ENCODE results near the gene ALMS1. TPM values are rescaled to one million over a fixed set of nuclear protein-coding genes. Genes with fewer than 3 reads are reported as not detected.

ALMS1 gene
- total RNA-seq, 4 donors from 2014 or later, result 26.4 to 54.3 (median 36.5) TPM

- no peak for ATAC-seq
- Histone ChIP-seq H3K9me3 (no peaks in the 10 kb centered on the region), H3K27ac (no peak overlapping the region), H3K36me3 (no peaks in the 10 kb centered on the region), H3K4me1 (no peaks in the 10 kb centered on the region), H3K27me3 (no peaks in the 10 kb centered on the region), H3K4me3 (no peak overlapping the region)
- 77 to 86% methylated on average over 1 to 2 of the region's 2 CpGs for WGBS, 2 donors (ENCODE audit: low coverage in 1 of 2)
- TF ChIP-seq EP300 (IDR thresholded peaks at IDR 0.05), result no peak
- TF ChIP-seq CTCF (IDR thresholded peaks at IDR 0.05), result no peak
- TF ChIP-seq POLR2A (IDR thresholded peaks at IDR 0.05), result no peak
- TF ChIP-seq POLR2AphosphoS5 (IDR thresholded peaks at IDR 0.05), result no peak
These were observed 268.5 kb downstream of the ALMS1 start for GRCh38 chr2:73654175-73654574.

Other genes with a start within 250 kb of the ALMS1 start
- not detected for gene NOTO, start 183.3 kb upstream of the ALMS1 start, total RNA-seq
- gene SMYD5, start 171.6 kb upstream of the ALMS1 start, total RNA-seq, result 10 to 100 TPM; 10.6 to 21.0 (median 15.5) TPM
- 10 to 100 TPM; 21.7 to 37.5 (median 30.2) TPM for gene PRADC1, start 152.6 kb upstream of the ALMS1 start, total RNA-seq
- 100 to 1,000 TPM; 221 to 258 (median 240) TPM for gene CCT7, start 151.5 kb upstream of the ALMS1 start, total RNA-seq
- gene FBXO41, start 101.4 kb upstream of the ALMS1 start, total RNA-seq, result 1 to 10 TPM; 2.2 to 5.4 (median 4.0) TPM
- gene EGR4, start 92.3 kb upstream of the ALMS1 start, total RNA-seq, result not detected